GM18502 (cell line): ENCODE results near the gene ITGA8.

Source experiments
- ATAC-seq: cut with Tn5 transposase; IDR thresholded peaks from one replicate; pipeline ENCODE4 v1.9.1; 2021; ENCODE audit warnings: mild to moderate bottlenecking; ENCODE audit not compliant: unreplicated experiment, poor library complexity

ITGA8 gene

GRCh38 chr10:15474671-15475070 lies 245.1 kb downstream of the ITGA8 start:
- ATAC-seq = no peak

DNA sequence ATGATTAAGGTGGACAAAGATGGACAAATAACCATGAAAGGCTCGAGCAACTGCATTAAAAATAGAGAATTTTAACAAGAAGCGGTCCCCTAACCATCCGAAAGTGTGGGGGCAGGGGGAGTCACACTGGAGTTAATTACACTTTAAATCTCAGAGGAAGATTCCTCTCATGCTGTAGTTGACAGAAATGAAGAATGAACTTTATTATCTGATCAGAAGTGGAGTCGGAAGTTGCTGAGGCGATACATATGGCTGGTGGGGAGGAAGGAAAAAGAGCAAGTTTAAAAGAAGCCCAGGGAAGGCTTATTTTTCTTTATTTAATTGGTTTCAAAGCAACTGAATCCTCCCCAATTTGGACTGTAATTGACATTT lies 246.3 kb downstream of the ITGA8 start:
- ATAC-seq = no peak

DNA sequence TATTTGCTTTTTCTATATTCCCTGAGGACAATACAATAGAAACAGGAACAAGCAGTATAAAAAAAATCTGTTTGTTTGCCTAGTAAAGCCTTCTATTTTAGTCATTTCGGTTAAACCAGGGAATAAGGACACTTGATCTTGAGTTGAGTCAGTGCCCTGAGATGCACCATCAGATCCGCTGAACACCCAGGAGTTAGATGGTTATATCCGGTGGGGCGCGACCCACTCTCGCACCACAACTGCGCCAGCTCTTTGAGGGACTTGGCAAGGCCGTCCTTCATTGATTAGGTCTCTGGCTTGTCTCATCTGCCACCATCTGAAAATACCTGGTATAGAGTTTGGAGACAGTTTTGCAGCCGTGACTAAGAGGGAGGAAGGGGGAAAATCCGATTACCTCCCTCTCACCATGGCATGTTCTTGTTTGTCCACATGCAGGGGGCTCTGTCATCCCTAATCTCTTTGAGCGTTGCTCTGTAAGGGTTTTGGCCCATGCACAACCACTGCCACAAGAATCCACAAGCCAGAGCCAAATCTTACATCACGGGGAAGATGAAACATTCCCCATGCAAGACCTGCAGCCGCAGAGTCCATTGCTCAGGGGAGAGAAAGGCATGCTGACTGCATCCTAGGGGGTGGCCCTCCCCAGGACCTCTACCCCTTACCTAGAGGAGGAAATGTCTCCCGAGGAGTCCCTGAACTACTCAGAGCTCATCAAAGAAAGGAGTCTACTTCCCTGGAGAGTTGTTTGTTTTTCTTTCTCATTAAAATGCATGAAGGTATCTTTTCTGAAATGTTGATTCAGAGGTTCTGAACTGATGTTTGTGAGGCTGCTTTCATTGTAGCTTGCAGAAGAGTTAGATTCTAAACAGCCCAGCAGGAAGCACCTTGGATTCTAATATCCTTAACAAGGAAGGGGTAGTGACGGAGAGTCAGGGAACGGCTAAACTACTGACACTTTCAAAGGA lies 247.0 kb downstream of the ITGA8 start:
- ATAC-seq = no peak

- no peak for ATAC-seq
Observed at GRCh38 chr10:15472008-15472407, 247.7 kb downstream of the ITGA8 start.

DNA sequence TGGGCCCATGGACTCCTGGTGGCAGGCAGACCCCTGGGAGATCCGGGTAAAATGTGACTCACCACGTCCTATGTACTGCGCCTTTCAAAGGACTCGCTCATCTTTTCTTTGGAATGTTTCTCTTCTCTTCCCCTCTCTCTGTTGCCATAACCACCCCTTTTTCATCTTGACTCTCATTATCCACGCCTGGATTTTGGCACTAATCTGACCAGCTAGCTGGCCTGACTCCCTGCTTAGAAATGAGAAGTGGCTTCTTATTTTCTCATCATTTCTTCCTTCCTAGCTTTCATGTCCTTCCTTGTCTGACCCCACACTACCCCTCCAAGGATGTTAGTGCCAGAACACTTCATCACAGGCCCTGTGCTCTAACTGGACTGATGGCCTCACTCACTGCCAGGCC lies 250.6 kb downstream of the ITGA8 start:
- ATAC-seq = no peak

- ATAC-seq = no peak
Observed at GRCh38 chr10:15464381-15464780, 255.3 kb downstream of the ITGA8 start.
